HL-60 (cell line): ENCODE data around the gene EIF4ENIF1.

Experiments
- CTCF ChIP-seq: IDR thresholded peaks from one replicate; pipeline ENCODE4 v1.5.1; 2011; ENCODE audit warnings: low read length, control low read depth, inconsistent platforms; ENCODE audit not compliant: insufficient read depth
- SPI1 ChIP-seq: IDR thresholded peaks from 2 replicates; pipeline ENCODE4 v1.6.1; 2012; ENCODE audit warnings: low read depth, mild to moderate bottlenecking, borderline replicate concordance

DNA sequence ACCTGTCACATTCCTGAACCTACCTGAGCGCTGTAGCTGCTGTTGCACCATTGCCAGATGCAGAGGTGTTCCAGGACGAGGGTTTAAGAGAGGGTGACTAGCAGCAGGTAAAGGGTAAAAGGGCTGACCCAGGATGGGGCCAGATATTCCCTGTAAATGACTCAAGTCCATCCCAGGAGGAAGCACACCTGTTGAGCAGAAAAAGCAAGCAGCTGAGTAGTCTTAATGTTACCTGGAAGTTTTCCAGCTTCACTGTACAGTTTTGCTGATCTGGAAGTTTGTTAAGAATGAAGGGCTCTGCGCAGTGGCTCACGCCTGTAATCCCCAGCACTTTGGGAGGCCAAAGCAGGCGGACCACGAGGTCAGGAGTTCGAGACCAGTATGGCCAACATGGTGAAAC is 49.0 kb downstream of the EIF4ENIF1 start:
- TF ChIP-seq CTCF (no peak), SPI1 (no peak)
